ENCODE results near the gene RBM4. TPM values are rescaled to one million over a fixed set of nuclear protein-coding genes. Genes with fewer than 3 reads are reported as not detected.

RBM4 gene
- total and polyA plus RNA-seq, 4 donors = 36.9 to 59.2 (median 46.4) TPM

DNA sequence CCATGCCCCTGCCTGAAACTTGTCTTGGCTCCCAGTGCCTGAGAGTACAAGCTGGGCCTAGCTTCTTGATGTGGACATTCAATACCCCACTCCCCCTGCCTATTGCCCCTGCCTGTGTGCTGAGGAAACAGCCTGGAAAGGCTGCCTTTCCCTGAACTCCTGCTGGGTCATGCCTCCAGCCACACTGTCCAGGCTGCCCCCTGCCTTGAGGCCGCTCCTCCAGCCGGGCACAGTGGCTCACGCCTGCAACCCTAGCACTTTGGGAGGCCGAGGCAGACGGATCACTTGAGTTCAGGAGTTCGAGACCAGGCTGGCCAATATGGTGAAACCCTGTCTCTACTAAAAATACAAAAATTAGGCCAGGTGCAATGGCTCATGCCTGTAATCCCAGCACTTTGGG is 35.4 kb upstream of the RBM4 start:
- peak overlapping the region in 1 of 2 donors; percentile 8 for H3K27ac ChIP-seq (ENCODE audit: low read depth in 1 of 2, low read length in 2 of 2)
- H3K4me1 ChIP-seq (ENCODE audit: control insufficient read depth in 4 of 4, insufficient read depth in 4 of 4, low read length in 3 of 4) = peaks cover 20 to 75% (median 56%) of the 10 kb centered on the region in 4 donors
- H3K36me3 ChIP-seq (ENCODE audit: control insufficient read depth in 4 of 4, insufficient read depth in 3 of 4, low read depth in 1 of 4, low read length in 3 of 4) = peaks cover 3 to 14% (median 8%) of the 10 kb centered on the region in 4 donors
- TF ChIP-seq, protein P1, sequence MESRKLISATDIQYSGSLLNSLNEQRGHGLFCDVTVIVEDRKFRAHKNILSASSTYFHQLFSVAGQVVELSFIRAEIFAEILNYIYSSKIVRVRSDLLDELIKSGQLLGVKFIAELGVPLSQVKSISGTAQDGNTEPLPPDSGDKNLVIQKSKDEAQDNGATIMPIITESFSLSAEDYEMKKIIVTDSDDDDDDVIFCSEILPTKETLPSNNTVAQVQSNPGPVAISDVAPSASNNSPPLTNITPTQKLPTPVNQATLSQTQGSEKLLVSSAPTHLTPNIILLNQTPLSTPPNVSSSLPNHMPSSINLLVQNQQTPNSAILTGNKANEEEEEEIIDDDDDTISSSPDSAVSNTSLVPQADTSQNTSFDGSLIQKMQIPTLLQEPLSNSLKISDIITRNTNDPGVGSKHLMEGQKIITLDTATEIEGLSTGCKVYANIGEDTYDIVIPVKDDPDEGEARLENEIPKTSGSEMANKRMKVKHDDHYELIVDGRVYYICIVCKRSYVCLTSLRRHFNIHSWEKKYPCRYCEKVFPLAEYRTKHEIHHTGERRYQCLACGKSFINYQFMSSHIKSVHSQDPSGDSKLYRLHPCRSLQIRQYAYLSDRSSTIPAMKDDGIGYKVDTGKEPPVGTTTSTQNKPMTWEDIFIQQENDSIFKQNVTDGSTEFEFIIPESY (IDR thresholded peaks at IDR 0.05) = no peak
- TF ChIP-seq GABPA (IDR thresholded peaks at IDR 0.05 in 1 of 2, conservative IDR thresholded peaks at IDR 0.05 in 1 of 2) = no peak
- no peak for TF ChIP-seq HNF4G (IDR thresholded peaks at IDR 0.05)
- no peak for TF ChIP-seq FOXA2 (IDR thresholded peaks at IDR 0.05)
- no peak for TF ChIP-seq RAD21 (IDR thresholded peaks at IDR 0.05)
- TF ChIP-seq, protein P2, sequence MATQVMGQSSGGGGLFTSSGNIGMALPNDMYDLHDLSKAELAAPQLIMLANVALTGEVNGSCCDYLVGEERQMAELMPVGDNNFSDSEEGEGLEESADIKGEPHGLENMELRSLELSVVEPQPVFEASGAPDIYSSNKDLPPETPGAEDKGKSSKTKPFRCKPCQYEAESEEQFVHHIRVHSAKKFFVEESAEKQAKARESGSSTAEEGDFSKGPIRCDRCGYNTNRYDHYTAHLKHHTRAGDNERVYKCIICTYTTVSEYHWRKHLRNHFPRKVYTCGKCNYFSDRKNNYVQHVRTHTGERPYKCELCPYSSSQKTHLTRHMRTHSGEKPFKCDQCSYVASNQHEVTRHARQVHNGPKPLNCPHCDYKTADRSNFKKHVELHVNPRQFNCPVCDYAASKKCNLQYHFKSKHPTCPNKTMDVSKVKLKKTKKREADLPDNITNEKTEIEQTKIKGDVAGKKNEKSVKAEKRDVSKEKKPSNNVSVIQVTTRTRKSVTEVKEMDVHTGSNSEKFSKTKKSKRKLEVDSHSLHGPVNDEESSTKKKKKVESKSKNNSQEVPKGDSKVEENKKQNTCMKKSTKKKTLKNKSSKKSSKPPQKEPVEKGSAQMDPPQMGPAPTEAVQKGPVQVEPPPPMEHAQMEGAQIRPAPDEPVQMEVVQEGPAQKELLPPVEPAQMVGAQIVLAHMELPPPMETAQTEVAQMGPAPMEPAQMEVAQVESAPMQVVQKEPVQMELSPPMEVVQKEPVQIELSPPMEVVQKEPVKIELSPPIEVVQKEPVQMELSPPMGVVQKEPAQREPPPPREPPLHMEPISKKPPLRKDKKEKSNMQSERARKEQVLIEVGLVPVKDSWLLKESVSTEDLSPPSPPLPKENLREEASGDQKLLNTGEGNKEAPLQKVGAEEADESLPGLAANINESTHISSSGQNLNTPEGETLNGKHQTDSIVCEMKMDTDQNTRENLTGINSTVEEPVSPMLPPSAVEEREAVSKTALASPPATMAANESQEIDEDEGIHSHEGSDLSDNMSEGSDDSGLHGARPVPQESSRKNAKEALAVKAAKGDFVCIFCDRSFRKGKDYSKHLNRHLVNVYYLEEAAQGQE (IDR thresholded peaks at IDR 0.05) = no peak
- no peak for TF ChIP-seq RXRA (IDR thresholded peaks at IDR 0.05)
- TF ChIP-seq, protein P3, sequence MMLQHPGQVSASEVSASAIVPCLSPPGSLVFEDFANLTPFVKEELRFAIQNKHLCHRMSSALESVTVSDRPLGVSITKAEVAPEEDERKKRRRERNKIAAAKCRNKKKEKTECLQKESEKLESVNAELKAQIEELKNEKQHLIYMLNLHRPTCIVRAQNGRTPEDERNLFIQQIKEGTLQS (IDR thresholded peaks at IDR 0.05) = no peak
- TF ChIP-seq, protein P4, sequence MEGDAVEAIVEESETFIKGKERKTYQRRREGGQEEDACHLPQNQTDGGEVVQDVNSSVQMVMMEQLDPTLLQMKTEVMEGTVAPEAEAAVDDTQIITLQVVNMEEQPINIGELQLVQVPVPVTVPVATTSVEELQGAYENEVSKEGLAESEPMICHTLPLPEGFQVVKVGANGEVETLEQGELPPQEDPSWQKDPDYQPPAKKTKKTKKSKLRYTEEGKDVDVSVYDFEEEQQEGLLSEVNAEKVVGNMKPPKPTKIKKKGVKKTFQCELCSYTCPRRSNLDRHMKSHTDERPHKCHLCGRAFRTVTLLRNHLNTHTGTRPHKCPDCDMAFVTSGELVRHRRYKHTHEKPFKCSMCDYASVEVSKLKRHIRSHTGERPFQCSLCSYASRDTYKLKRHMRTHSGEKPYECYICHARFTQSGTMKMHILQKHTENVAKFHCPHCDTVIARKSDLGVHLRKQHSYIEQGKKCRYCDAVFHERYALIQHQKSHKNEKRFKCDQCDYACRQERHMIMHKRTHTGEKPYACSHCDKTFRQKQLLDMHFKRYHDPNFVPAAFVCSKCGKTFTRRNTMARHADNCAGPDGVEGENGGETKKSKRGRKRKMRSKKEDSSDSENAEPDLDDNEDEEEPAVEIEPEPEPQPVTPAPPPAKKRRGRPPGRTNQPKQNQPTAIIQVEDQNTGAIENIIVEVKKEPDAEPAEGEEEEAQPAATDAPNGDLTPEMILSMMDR (IDR thresholded peaks at IDR 0.05; ENCODE audit: low read depth, low read length, missing input control) = no peak
- no peak for TF ChIP-seq TAF1 (conservative IDR thresholded peaks at IDR 0.05)
- TF ChIP-seq NR2F2 (IDR thresholded peaks at IDR 0.05) = no peak
- TF ChIP-seq SP1 (IDR thresholded peaks at IDR 0.05) = no peak
- TF ChIP-seq FOXA1 (IDR thresholded peaks at IDR 0.05) = no peak
- TF ChIP-seq YY1 (IDR thresholded peaks at IDR 0.05) = no peak
- no peak for TF ChIP-seq JUND (IDR thresholded peaks at IDR 0.05)
- TF ChIP-seq HNF4A (conservative IDR thresholded peaks at IDR 0.05) = no peak
- TF ChIP-seq, protein P5, sequence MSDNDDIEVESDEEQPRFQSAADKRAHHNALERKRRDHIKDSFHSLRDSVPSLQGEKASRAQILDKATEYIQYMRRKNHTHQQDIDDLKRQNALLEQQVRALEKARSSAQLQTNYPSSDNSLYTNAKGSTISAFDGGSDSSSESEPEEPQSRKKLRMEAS (IDR thresholded peaks at IDR 0.05) = no peak
- TF ChIP-seq EGR1 (IDR thresholded peaks at IDR 0.05; ENCODE audit: low read depth in 2 of 2) = no peak
- no peaks in the 10 kb centered on the region for H3K9me3 ChIP-seq (ENCODE audit: control insufficient read depth in 4 of 4, low read length in 3 of 4)
- no peaks in the 10 kb centered on the region for H3K27me3 ChIP-seq (ENCODE audit: control insufficient read depth in 4 of 4, insufficient read depth in 4 of 4, low read length in 3 of 4)
- no peak overlapping the region for H3K9ac ChIP-seq (ENCODE audit: low read depth in 1 of 2, low read length in 2 of 2)
- DNase-seq (ENCODE audit: low spot score) = no peak
- no peak overlapping the region for H3K4me3 ChIP-seq (ENCODE audit: low read depth in 1 of 3, low read length in 3 of 3)
- 86% methylated on average over 6 of the region's 6 CpGs for WGBS

Data from liver (tissue), 9 donors.